ENCODE results near the gene LARGE1. TPM values are rescaled to one million over a fixed set of nuclear protein-coding genes. Genes with fewer than 3 reads are reported as not detected.

Gene LARGE1
- polyA plus RNA-seq, 3 donors = 24.5 to 27.2 (median 26.6) TPM

GRCh38 chr22:33539202-33539901, 380.9 kb downstream of the LARGE1 start:
- DNase-seq (ENCODE audit: low read depth in 3 of 3, low spot score in 2 of 3) = no peak

GRCh38 chr22:33538277-33538885, 381.9 kb downstream of the LARGE1 start:
- DNase-seq (ENCODE audit: low read depth in 3 of 3, low spot score in 2 of 3) = no peak

- DNase-seq (ENCODE audit: low read depth in 3 of 3, low spot score in 2 of 3) = no peak
These were observed 383.2 kb downstream of the LARGE1 start for GRCh38 chr22:33537059-33537458.

GRCh38 chr22:33535937-33536875, 384.1 kb downstream of the LARGE1 start:
- DNase-seq (ENCODE audit: low read depth in 3 of 3, low spot score in 2 of 3) = no peak

GRCh38 chr22:33529424-33530113, 390.7 kb downstream of the LARGE1 start:
- DNase-seq (ENCODE audit: low read depth in 3 of 3, low spot score in 2 of 3) = no peak

GRCh38 chr22:33528183-33528582, 392.1 kb downstream of the LARGE1 start:
- no peak for DNase-seq (ENCODE audit: low read depth in 3 of 3, low spot score in 2 of 3)

- DNase-seq (ENCODE audit: low read depth in 3 of 3, low spot score in 2 of 3) = no peak
These were observed 393.7 kb downstream of the LARGE1 start for GRCh38 chr22:33526434-33527107.

- no peak for DNase-seq (ENCODE audit: low read depth in 3 of 3, low spot score in 2 of 3)
These were observed 395.6 kb downstream of the LARGE1 start for GRCh38 chr22:33524511-33525260.

GRCh38 chr22:33521879-33522665, 398.2 kb downstream of the LARGE1 start:
- DNase-seq (ENCODE audit: low read depth in 3 of 3, low spot score in 2 of 3) = no peak

GRCh38 chr22:33520904-33521780, 399.1 kb downstream of the LARGE1 start:
- no peak for DNase-seq (ENCODE audit: low read depth in 3 of 3, low spot score in 2 of 3)

- DNase-seq (ENCODE audit: low read depth in 3 of 3, low spot score in 2 of 3) = no peak
These were observed 400.0 kb downstream of the LARGE1 start for GRCh38 chr22:33519974-33520903.

- DNase-seq (ENCODE audit: low read depth in 3 of 3, low spot score in 2 of 3) = peak; percentile 57 to 74 (median 70)
These were observed 401.0 kb downstream of the LARGE1 start for GRCh38 chr22:33519071-33519973.

- DNase-seq (ENCODE audit: low read depth in 3 of 3, low spot score in 2 of 3) = no peak
These were observed 401.9 kb downstream of the LARGE1 start for GRCh38 chr22:33518405-33518804.

- DNase-seq (ENCODE audit: low read depth in 3 of 3, low spot score in 2 of 3) = no peak
These were observed 404.5 kb downstream of the LARGE1 start for GRCh38 chr22:33515795-33516194.
